H9 (cell line): ENCODE measurements around the gene PLLP. TPM values are rescaled to one million over a fixed set of nuclear protein-coding genes. Genes with fewer than 3 reads are reported as not detected.

ENCODE experiments used
- DNase-seq: peaks from one replicate; pipeline ENCODE4 v3.0.0-alpha.2; 2017
- H2AFZ ChIP-seq: one replicate; pipeline ENCODE4 v1.6.1; 2013; ENCODE audit warnings: mild to moderate bottlenecking, low read length, control low read depth, moderate library complexity
- H2AK5ac ChIP-seq: 2 replicates; pipeline ENCODE4 v1.6.1; 2013; ENCODE audit warnings: low read length, control low read depth, mixed read lengths; ENCODE audit not compliant: insufficient read length
- H2BK120ac ChIP-seq: one replicate; pipeline ENCODE4 v1.6.1; 2013; ENCODE audit warnings: low read depth, mild to moderate bottlenecking, low read length, control low read depth, inconsistent platforms; ENCODE audit not compliant: poor library complexity, severe bottlenecking
- H2BK12ac ChIP-seq: 2 replicates; pipeline ENCODE4 v1.6.1; 2013; ENCODE audit warnings: low read length, control low read depth, mixed read lengths, low read depth; ENCODE audit not compliant: insufficient read length
- H2BK15ac ChIP-seq: 2 replicates; pipeline ENCODE4 v1.6.1; 2013; ENCODE audit warnings: low read depth, low read length, control low read depth
- H2BK20ac ChIP-seq: one replicate; pipeline ENCODE4 v1.6.1; 2013; ENCODE audit warnings: low read depth, mild to moderate bottlenecking, low read length, control low read depth, inconsistent platforms; ENCODE audit not compliant: poor library complexity, severe bottlenecking
- H2BK5ac ChIP-seq: 2 replicates; pipeline ENCODE4 v1.6.1; 2013; ENCODE audit warnings: low read length, control low read depth, mixed read lengths; ENCODE audit not compliant: insufficient read length
- H3K14ac ChIP-seq: 2 replicates; pipeline ENCODE4 v1.6.1; 2013; ENCODE audit warnings: low read length, control low read depth; ENCODE audit not compliant: insufficient read depth
- H3K18ac ChIP-seq: 2 replicates; pipeline ENCODE4 v1.6.1; 2013; ENCODE audit warnings: low read depth, mild to moderate bottlenecking, mixed read lengths, low read length, control low read depth; ENCODE audit not compliant: insufficient read length
- H3K23ac ChIP-seq: 2 replicates; pipeline ENCODE4 v1.6.1; 2013; ENCODE audit warnings: low read length, control low read depth, mixed read lengths, low read depth; ENCODE audit not compliant: insufficient read length
- H3K23me2 ChIP-seq: 2 replicates; pipeline ENCODE4 v1.6.1; 2013; ENCODE audit warnings: low read depth, mild to moderate bottlenecking, mixed read lengths, low read length, control low read depth; ENCODE audit not compliant: insufficient read length, poor library complexity, severe bottlenecking
- H3K27ac ChIP-seq: 2 replicates; pipeline ENCODE4 v1.5.1; 2013; ENCODE audit warnings: low read length, control low read depth, mixed read lengths, low read depth; ENCODE audit not compliant: insufficient read length
- H3K27me3 ChIP-seq: 2 replicates; pipeline ENCODE4 v1.6.1; 2013; ENCODE audit warnings: low read length, control low read depth, inconsistent platforms; ENCODE audit not compliant: insufficient read depth
- H3K4ac ChIP-seq: 2 replicates; pipeline ENCODE4 v1.6.1; 2013; ENCODE audit warnings: low read depth, mild to moderate bottlenecking, control low read depth, inconsistent platforms, low read length, moderate library complexity
- H3K4me1 ChIP-seq: 2 replicates; pipeline ENCODE4 v1.6.1; 2013; ENCODE audit warnings: low read length, control low read depth, inconsistent platforms; ENCODE audit not compliant: insufficient read depth
- H3K4me2 ChIP-seq: 2 replicates; pipeline ENCODE4 v1.6.1; 2013; ENCODE audit warnings: low read length, control low read depth, mixed read lengths; ENCODE audit not compliant: insufficient read length, insufficient read depth
- H3K56ac ChIP-seq: 2 replicates; pipeline ENCODE4 v1.6.1; 2013; ENCODE audit warnings: low read depth, mild to moderate bottlenecking, mixed read lengths, low read length, control low read depth; ENCODE audit not compliant: insufficient read length
- H3K79me1 ChIP-seq: 2 replicates; pipeline ENCODE4 v1.6.1; 2013; ENCODE audit warnings: low read depth, mild to moderate bottlenecking, moderate library complexity, low read length, control low read depth, inconsistent platforms; ENCODE audit not compliant: insufficient read depth, poor library complexity, severe bottlenecking
- H3K79me2 ChIP-seq: 2 replicates; pipeline ENCODE4 v1.6.1; 2013; ENCODE audit warnings: low read length, control low read depth, inconsistent platforms; ENCODE audit not compliant: insufficient read depth
- H3K9ac ChIP-seq: 2 replicates; pipeline ENCODE4 v1.6.1; 2013; ENCODE audit warnings: low read length, control low read depth, mixed read lengths; ENCODE audit not compliant: insufficient read length; ENCODE audit errors: extremely low read depth
- H3K9me3 ChIP-seq: one replicate; pipeline ENCODE4 v1.6.1; 2013; ENCODE audit warnings: low read depth, low read length, inconsistent platforms; ENCODE audit not compliant: control insufficient read depth
- H3T11ph ChIP-seq: one replicate; pipeline ENCODE4 v1.6.1; 2013; ENCODE audit warnings: mild to moderate bottlenecking, low read length, control low read depth, inconsistent platforms
- H4K20me1 ChIP-seq: one replicate; pipeline ENCODE4 v1.6.1; 2013; ENCODE audit not compliant: control insufficient read depth, insufficient read length, insufficient read depth
- H4K5ac ChIP-seq: 2 replicates; pipeline ENCODE4 v1.6.1; 2013; ENCODE audit warnings: low read depth, mild to moderate bottlenecking, mixed read lengths, low read length, control low read depth; ENCODE audit not compliant: insufficient read length
- H4K8ac ChIP-seq: replicated peaks from 2 replicates; pipeline ENCODE4 v1.6.1; 2013; ENCODE audit warnings: low read length, control low read depth, mixed read lengths, low read depth; ENCODE audit not compliant: insufficient read length
- H4K91ac ChIP-seq: 2 replicates; pipeline ENCODE4 v1.6.1; 2013; ENCODE audit warnings: low read depth, mild to moderate bottlenecking, moderate library complexity, mixed read lengths, low read length, control low read depth; ENCODE audit not compliant: insufficient read length
- H3K27ac Mint-ChIP-seq, 3 experiments: 2 replicates in 2 of 3; 3 replicates in 1 of 3; pipeline ENCODE4 v1.8.0; 2020 to 2021; ENCODE audit warnings: mixed read lengths in 3 of 3, mild to moderate bottlenecking in 1 of 3, moderate library complexity in 1 of 3
- H3K27me3 Mint-ChIP-seq: 2 replicates; pipeline ENCODE4 v1.8.0; 2021; ENCODE audit warnings: low read depth, mild to moderate bottlenecking, moderate library complexity, mixed read lengths
- H3K36me3 Mint-ChIP-seq, 3 experiments: 2 replicates in 2 of 3; 3 replicates in 1 of 3; pipeline ENCODE4 v1.8.0; 2020 to 2021; ENCODE audit warnings: low read depth in 3 of 3, mixed read lengths in 3 of 3; ENCODE audit not compliant: insufficient read depth in 1 of 3
- H3K4me1 Mint-ChIP-seq, 2 experiments: 2 replicates each; pipeline ENCODE4 v1.8.0; 2020; ENCODE audit warnings: mixed read lengths in 2 of 2
- H3K4me3 Mint-ChIP-seq, 2 experiments: 2 replicates in 1 of 2; 3 replicates in 1 of 2; pipeline ENCODE4 v1.8.0; 2020 to 2021; ENCODE audit warnings: mild to moderate bottlenecking in 2 of 2, mixed read lengths in 2 of 2, moderate library complexity in 1 of 2
- H3K9me3 Mint-ChIP-seq, 2 experiments: 2 replicates in 1 of 2; 3 replicates in 1 of 2; pipeline ENCODE4 v1.8.0; 2020; ENCODE audit warnings: mild to moderate bottlenecking in 2 of 2, mixed read lengths in 2 of 2, moderate library complexity in 1 of 2
- WGBS: extraction: QIAGEN DNeasy Blood & Tissue Kit; methylation state at CpG from one replicate; pipeline ENCODE4 v1.1.7; 2013; ENCODE audit warnings: missing lambda C conversion rate, low lambda C conversion rate, mixed read lengths; ENCODE audit not compliant: insufficient read length; ENCODE audit errors: extremely low coverage; 5-methylcytosine and 5-hydroxymethylcytosine counted together
- total RNA-seq: library from RNA; stranded (reverse); gene quantifications from 2 replicates; pipeline ENCODE4 v1.2.1, GENCODE V29; 2021
- TF ChIP-seq, protein P1 (sequence below): fragments of 200-600 bp; sonication (generic); conservative IDR thresholded peaks from 3 replicates; pipeline ENCODE4 v1.8.0; 2021; ENCODE audit warnings: antibody characterized with exemption, mild to moderate bottlenecking

PLLP gene
- total RNA-seq, 1 experiment from 2014 or later: 1.8 TPM

DNA sequence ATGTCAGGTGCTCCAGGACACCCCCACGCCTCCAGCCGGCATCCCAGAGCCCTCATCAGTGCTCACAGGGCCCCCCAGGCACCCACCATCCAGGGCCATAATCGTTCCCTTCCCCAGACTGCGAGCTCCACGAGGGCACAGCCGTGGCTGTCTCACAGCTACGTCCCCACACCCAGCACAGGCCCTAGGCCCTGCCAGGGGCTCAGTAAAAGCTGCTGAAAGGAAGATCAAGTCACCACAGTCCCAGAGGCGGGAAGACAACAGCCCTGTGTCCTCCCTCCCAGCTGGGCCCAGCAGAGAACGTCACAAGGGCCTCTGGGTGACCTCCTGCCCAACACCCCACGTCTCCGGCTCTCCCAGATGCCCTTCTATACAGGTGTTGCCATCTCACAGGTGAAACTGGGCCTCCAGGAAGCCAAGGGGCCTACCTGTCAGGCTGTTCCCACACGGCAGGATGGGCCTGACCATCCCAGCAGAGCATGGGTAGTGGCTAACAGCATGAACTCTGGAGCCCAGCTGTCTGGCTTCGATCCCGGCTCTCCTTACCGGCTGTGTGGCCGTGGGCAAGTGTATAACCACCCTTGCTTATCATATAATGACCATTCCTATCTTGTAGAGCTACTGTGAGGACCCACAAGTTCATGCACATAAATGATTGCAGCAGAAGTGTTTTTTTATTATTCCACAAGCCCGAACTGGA lies 21.5 kb downstream of the PLLP start:
- H3K56ac ChIP-seq: no peak overlapping the region
- no peak overlapping the region for H4K5ac ChIP-seq
- H2AFZ ChIP-seq: no peak overlapping the region
- no CpG with 5 or more reads among the region's 17 CpGs for WGBS
- no peak overlapping the region for H2BK12ac ChIP-seq
- H3K79me2 ChIP-seq: no peaks in the 10 kb centered on the region
- Mint-ChIP-seq H3K27me3 (no peaks in the 10 kb centered on the region; the same call in 1 of the 2 replicates), H3K4me3 (no peak overlapping the region), H3K9me3 (no peaks in the 10 kb centered on the region; a peak in 1 of 5 replicates), H3K27ac (peak overlapping the region in 2 of 3 experiments; percentile 27 to 86; a peak in 2 of 7 replicates), H3K4me1 (peaks cover 25 to 28% of the 10 kb centered on the region in 2 experiments), H3K36me3 (no peaks in the 10 kb centered on the region; a peak in 2 of 7 replicates)
- no peak overlapping the region for H3K23ac ChIP-seq
- H4K91ac ChIP-seq: no peak overlapping the region
- H3K9ac ChIP-seq: no peak overlapping the region
- no peaks in the 10 kb centered on the region for H3K23me2 ChIP-seq
- H3K14ac ChIP-seq: no peak overlapping the region
- no peak overlapping the region for H2BK20ac ChIP-seq
- H3K18ac ChIP-seq: no peak overlapping the region
- no peak for DNase-seq
- no peaks in the 10 kb centered on the region for H3K9me3 ChIP-seq
- H2BK15ac ChIP-seq: no peak overlapping the region
- no peak overlapping the region for H3K4ac ChIP-seq
- H2BK5ac ChIP-seq: no peak overlapping the region
- H4K8ac ChIP-seq: no peak overlapping the region
- H2AK5ac ChIP-seq: no peak overlapping the region
- H3K27me3 ChIP-seq: no peaks in the 10 kb centered on the region
- H3T11ph ChIP-seq: no peak overlapping the region
- TF ChIP-seq, protein P1, sequence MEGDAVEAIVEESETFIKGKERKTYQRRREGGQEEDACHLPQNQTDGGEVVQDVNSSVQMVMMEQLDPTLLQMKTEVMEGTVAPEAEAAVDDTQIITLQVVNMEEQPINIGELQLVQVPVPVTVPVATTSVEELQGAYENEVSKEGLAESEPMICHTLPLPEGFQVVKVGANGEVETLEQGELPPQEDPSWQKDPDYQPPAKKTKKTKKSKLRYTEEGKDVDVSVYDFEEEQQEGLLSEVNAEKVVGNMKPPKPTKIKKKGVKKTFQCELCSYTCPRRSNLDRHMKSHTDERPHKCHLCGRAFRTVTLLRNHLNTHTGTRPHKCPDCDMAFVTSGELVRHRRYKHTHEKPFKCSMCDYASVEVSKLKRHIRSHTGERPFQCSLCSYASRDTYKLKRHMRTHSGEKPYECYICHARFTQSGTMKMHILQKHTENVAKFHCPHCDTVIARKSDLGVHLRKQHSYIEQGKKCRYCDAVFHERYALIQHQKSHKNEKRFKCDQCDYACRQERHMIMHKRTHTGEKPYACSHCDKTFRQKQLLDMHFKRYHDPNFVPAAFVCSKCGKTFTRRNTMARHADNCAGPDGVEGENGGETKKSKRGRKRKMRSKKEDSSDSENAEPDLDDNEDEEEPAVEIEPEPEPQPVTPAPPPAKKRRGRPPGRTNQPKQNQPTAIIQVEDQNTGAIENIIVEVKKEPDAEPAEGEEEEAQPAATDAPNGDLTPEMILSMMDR: no peak
- H4K20me1 ChIP-seq: no peaks in the 10 kb centered on the region
- no peak overlapping the region for H3K4me2 ChIP-seq
- H3K4me1 ChIP-seq: peaks cover 3% of the 10 kb centered on the region
- H3K27ac ChIP-seq: no peak overlapping the region
- no peaks in the 10 kb centered on the region for H3K79me1 ChIP-seq
- no peak overlapping the region for H2BK120ac ChIP-seq
